ENCODE results near the gene CDC45. TPM values are rescaled to one million over a fixed set of nuclear protein-coding genes. Genes with fewer than 3 reads are reported as not detected.

The CDC45 gene, protein sequence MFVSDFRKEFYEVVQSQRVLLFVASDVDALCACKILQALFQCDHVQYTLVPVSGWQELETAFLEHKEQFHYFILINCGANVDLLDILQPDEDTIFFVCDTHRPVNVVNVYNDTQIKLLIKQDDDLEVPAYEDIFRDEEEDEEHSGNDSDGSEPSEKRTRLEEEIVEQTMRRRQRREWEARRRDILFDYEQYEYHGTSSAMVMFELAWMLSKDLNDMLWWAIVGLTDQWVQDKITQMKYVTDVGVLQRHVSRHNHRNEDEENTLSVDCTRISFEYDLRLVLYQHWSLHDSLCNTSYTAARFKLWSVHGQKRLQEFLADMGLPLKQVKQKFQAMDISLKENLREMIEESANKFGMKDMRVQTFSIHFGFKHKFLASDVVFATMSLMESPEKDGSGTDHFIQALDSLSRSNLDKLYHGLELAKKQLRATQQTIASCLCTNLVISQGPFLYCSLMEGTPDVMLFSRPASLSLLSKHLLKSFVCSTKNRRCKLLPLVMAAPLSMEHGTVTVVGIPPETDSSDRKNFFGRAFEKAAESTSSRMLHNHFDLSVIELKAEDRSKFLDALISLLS
- 2.3 and 22.9 TPM in 2 replicates for total RNA-seq (ENCODE audit: low replicate concordance)

DNA sequence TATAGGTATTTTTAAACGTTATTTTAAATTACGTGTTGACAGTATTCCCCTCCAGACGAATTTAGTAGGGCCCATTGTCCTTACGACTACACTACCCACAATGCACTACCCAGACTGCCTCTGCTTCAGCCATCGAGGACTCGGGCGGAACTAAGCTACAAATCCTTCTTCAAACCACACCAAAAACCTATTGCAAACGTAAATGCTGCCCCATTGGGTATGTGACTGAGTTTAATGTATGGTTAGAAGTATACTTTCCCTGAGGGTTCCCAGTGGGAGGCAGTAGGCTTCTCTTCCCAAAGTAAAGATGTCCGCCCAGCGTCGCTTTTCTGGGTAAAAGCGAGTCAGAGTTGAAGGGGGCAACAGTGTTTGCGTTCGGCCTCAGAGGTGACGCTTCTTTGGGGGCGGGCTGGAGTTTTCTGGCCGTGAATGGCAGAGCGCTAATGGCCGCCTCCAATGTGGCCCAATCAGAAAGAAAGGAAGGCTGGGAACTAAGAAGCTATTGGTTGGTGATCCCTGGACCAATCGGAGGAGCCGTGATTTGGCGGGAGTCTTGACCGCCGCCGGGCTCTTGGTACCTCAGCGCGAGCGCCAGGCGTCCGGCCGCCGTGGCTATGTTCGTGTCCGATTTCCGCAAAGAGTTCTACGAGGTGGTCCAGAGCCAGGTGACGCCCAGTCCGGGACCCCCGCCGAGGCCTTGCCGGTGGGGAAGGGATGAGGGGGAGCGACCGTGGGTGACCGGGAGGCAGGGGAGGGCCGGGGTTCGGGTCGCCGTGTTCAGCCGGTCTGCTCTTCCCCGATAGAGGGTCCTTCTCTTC is at the start of gene CDC45:
TSS of gene CDC45 (plus strand) at position 566 of the 818 bp plus-strand sequence. CDS start at position 615, 49 bp downstream.
- no peak for TF ChIP-seq CTCF (IDR thresholded peaks at IDR 0.05; ENCODE audit: insufficient read depth, low read length)
- peak within 1 kb of the TSS; percentile 96 for H3K4me3 ChIP-seq (ENCODE audit: low read depth, low read length)

DNA sequence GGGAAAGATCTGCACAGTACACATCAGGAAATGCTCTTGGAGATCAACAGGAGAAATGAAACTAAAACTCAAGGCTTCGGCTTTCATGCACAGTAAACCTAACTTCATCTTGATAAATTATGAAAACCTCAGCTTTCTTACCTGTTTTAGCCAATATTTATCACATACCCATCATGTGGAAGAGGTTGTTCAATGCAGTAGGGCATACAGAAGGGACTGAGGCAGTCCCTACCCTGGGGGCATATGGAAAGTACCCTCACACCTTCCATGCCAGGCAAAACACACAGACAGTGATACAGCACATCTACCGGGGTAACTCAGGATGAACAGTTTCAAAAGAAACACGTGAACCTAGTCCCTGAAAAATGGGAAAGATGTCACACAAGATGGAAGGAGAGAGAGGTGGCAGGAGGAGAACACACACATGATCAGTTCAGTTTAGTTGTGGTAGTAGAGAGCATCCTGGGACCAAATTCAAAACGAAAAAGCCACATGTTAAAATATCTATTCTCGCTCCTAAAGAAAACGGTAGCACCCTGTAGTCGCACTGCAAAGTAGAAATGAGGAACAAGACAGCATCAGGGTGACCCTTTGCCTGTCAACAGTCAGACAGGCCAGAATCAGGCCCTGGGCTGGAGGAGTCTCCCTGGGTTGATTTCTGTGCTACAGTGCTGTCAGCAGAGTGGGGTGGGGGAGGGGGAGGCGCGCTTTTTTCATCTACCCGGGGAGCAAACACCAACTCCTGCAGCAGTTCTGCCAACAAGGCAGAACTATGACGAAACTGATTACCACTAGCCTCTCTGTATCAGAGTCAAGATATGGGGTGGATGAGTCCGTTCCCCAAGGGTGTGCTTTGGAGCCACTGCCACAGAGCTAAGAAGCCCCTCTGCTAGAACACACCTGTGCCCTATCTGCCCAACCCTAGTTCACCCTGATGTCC is 49.5 kb upstream of the CDC45 start:
- peak overlapping the region; percentile 89 for H3K4me3 ChIP-seq (ENCODE audit: low read depth, low read length)
- DNase-seq (ENCODE audit: low read depth): peak; percentile 74
- no peak for TF ChIP-seq CTCF (IDR thresholded peaks at IDR 0.05; ENCODE audit: insufficient read depth, low read length)

More for the DNA sequence above, at the start of gene CDC45:
- peak; percentile 99 for DNase-seq (ENCODE audit: low read depth)

- H3K4me3 ChIP-seq (ENCODE audit: low read depth, low read length): peak overlapping the region; percentile 89
- TF ChIP-seq CTCF (IDR thresholded peaks at IDR 0.05; ENCODE audit: insufficient read depth, low read length): peak; percentile 37
- DNase-seq (ENCODE audit: low read depth): peak; percentile 36
These were observed 48.7 kb upstream of the CDC45 start for GRCh38 chr22:19430890-19431541.

DNA sequence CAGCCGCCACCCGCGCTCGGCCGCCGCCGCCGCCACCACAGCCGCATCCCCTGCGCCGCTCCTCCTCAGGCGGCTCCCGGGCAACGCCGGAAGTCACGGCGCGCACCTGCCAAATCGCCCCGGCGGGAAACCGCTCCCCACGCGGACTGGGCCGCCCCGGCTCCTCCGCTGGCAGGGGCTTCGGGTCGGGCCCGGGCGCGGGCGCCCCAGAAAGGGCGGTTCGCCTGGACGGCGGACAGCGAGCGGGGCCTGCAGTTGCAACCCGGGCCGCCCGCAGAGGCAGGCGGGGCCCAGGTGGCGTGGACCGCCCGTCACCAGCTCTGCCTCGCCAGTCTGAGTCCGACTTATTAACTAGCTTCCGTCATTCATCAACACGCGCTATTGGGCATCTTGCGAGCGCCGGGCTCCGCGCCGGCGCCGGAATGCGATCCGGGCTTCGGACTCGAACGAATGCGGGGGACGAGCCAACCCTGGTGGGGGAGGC is 48.0 kb upstream of the CDC45 start, which contains the start of gene HIRA:
TSS of gene HIRA (minus strand) at position 85 of the 484 bp plus-strand sequence. CDS start 257 bp downstream, outside the sequence.
- no peak for TF ChIP-seq CTCF (IDR thresholded peaks at IDR 0.05; ENCODE audit: insufficient read depth, low read length)
- DNase-seq (ENCODE audit: low read depth): peak; percentile 72

DNA sequence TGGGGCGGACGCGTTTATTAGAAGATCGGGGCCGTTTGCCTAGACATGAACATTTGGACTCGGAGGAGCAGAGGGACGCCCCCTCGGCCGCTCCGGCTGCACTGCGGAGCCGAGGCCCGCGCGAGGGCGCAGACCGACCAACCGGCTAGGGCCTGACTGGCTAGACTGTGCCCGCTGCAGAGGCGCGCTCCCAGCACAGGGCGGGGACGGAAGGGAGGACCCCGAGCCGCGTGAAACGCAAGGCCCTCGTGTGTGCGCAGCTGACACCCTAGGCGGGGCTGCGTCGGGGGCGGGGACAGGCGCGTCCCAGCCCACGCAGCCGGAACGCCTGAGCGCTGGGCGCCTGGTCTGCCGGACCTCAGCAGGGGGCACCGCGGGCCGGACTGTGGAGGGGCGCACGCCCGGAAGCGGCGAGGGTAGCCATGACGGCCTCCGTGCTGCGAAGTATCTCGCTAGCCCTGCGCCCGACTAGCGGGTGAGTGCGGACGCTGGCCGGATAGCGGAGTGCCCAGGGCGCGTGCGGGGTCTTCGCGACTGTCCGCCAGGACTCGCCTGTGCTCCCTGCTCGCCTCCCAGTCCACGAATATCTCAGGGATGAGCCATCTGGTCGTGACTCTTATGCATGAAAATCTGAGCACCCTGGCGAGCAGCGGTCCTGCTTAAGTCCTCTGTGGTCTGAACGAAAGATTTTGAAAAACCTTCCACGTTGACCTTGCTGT is 47.4 kb upstream of the CDC45 start, which contains the start of gene MRPL40:
TSS of gene MRPL40 (plus strand) at position 413 of the 719 bp plus-strand sequence. CDS start at position 423, 10 bp downstream.
- peak within 1 kb of the TSS; percentile 89 for H3K4me3 ChIP-seq (ENCODE audit: low read depth, low read length)
- peak; percentile 93 for DNase-seq (ENCODE audit: low read depth)
- TF ChIP-seq CTCF (IDR thresholded peaks at IDR 0.05; ENCODE audit: insufficient read depth, low read length): no peak

More for the DNA sequence above, 48.0 kb upstream of the CDC45 start, which contains the start of gene HIRA:
- H3K4me3 ChIP-seq (ENCODE audit: low read depth, low read length): peak within 1 kb of the TSS; percentile 89
